GM19240 (cell line): Measurements from ENCODE around the gene PLA2G4D.

Experiments
- DNase-seq: peaks from one replicate; pipeline ENCODE4 v3.0.0; 2011; ENCODE audit warnings: low spot score; ENCODE audit not compliant: insufficient read length

The PLA2G4D gene

DNA sequence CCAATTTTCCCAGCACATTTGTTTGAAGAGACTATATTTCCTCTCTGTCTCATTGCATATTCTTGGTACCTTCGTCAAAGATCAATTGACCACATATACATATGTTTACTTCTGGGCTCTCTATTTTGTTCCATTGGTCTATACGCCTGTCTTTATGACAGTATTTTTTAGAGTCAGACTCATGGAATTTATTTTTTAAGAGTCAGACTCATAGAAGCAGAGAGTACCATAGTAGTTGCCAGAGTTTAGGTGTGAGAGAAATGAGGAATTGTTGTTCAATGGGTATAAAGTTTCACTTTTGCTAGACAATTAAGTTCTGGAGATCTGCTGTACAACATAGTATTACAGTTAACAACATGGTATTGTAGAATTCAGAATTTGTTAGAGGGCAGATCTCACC is 35.0 kb upstream of the PLA2G4D start:
- no peak for DNase-seq

DNA sequence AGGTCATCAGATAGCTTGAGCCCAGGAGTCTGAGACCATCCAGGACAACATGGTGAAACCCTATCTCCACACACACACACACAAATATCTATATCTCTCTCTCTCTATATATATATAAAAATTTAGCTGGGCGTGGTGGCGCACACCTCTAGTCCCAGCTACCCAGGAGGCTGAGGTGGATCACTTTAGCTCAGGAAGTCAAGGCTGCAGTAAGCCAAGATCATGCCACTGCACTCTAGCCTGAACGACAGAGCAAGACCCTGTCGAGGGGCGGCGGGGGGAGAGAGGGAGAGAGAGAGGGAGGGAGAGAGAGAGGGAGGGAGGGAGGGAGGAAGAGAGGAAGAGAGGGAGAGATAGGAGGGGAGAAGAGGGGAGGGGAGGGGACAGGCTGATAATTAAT is 34.1 kb upstream of the PLA2G4D start:
- no peak for DNase-seq

DNA sequence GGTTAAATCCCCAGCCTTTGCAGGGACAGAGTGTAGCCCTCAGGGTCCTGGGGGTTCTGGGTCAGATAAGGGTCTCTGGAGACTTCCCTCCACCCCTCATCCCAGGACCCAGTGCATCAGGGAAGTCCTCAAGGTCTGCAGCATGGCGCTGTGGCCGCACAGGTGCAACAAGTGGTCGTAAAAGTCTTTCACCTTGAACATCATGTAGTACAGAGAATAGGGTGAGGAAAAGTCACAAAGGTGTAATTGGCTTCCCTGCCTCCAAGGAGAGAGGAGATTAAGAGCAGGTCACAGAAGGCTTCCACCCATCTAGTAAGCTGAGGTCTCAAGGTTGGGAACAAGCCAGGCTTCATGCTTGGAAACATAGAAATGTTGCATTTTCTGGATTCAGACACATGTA is 29.2 kb upstream of the PLA2G4D start:
- no peak for DNase-seq

DNA sequence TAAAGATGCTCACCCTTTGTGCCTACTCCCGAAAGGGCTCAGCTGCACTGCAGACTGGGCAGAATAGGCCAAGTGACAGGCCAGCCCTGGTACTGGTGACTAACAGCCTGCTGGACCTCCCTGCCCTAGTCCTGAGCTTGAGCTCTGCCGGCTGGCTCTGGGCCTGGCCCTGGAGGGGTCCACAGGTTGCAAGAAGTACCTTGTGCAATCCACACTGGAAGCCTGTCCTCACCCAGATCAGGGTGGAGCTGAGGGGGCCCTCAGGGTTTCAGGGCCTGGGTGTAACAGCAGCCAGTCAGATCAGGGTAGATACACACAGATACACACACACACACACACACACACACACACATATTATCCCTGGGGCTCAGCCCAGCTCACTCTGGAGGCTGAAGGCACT is 27.3 kb upstream of the PLA2G4D start:
- no peak for DNase-seq

DNA sequence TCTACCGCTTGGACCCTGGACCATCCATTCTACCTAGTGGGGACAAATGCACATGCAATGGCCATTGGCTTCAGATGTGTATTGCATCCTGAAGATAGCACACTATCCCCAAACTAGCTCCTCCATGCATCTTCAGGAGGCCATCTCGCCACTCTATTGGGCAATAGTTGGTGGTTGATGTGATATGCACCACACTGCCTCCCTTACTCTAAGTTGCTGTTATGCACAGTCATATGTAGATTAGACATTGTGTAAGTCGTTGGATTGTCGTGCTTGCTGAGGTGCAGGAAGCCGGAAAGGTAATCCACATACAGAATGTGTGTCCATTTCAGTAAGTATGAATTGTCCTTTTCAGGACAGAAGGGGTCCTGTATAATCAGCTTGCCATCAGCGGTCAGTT is 26.7 kb upstream of the PLA2G4D start:
- no peak for DNase-seq

DNA sequence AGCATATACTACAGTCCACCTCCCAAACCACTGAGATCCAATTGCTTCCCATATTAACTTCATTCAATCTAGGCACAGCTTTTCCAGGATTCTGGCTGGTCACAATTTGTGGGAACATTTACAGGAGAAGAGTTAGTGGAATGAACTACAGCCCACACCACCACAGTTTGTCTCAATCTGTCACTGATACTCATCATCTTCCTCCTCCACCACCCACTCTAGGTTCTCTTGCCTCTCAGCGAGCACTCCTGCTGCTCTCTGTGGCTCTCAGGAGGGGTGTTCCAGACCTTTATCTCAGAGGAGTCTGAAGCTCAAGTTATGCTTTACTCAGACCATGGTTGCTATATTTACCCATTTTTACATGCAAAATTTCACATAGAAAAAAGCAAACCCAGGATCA is 25.9 kb upstream of the PLA2G4D start:
- no peak for DNase-seq

DNA sequence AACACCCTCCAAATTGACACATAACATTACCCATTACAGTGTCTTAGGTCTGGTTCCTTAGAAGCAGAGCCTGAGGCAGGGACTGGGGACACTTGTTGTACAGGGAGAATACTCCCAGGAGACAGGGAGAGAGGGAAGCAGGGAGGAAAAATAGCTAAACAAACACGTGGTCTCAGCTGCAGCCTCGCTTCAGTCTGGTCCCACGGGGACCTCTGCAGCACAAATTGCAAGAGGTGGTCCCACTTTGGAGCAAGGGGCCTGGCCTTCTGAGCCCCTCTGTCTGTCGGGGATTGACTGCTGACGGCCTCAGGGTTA is 25.0 kb upstream of the PLA2G4D start:
- no peak for DNase-seq

DNA sequence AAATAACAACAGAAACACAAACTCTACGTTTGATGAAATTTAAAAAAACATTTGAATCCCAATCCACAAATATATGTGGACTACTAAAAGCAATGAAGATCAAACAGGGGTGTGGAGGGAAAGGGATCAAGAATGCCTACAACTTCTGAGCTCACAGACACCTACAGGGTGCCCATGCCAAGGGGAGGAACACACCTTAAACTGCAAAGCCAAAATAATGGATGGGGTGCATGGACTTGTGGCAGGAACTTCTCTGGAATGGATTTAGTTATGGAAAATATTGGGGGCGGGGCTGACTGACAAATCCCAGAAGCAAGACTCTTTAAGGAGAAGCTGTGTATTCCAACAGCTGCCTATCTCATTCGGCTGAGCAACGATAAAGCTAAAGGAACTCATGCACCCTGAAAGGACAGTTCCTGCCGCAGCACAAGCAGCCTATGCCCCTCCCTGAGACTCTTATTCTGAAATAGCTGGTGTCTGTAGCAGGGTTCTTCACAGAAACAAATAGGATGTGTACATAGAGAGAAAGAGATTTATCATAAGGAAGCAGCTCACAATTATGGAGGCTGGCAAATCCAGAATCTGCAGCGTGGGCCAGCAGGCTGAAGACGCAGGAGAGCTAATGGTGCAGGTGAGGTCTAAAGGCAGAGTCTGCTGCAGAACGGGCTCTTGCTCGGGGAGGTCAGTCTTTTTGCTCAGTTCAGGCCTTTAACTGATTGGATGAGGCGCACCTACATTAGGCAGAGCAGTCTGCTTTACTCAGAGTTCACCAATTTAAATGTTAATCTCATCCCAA is 24.5 kb upstream of the PLA2G4D start:
- DNase-seq = no peak

DNA sequence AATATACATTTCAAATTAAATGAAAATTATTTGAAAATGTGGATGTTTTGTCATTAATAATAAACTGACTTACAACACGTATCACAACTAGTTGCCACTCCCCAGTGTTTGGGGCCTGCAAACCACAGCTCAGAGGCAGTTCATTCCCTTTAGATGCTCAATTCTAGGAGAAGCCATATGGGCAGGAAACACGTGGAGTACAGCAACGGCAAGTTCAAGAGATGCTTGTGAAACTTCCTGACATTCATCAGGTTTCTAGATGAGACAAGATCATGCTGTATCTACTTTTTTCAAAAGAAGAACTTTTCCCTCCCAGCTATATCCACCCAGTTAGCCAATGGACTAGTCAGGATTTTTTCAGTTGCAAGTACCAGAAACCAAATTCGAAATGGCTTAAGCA is 17.6 kb upstream of the PLA2G4D start:
- DNase-seq = no peak

DNA sequence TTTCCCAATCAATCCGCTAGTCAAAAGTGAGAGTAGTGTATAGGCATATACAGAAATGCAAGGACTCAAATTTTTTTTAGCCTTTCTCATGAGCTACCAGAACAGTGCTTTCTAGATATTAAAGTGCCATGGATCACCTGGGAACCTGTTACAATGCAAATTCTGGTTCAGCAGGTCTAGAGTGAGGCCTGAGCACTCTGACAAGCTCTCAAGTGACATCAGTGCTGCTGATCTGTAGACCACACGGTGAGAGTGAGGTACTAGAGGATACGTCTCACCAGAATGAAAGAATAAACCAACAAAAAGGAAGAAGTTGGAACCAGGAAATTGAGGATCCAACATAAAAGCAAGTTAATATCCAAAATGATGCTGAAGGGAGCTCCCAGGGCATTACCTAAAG is 16.0 kb upstream of the PLA2G4D start:
- DNase-seq = no peak

DNA sequence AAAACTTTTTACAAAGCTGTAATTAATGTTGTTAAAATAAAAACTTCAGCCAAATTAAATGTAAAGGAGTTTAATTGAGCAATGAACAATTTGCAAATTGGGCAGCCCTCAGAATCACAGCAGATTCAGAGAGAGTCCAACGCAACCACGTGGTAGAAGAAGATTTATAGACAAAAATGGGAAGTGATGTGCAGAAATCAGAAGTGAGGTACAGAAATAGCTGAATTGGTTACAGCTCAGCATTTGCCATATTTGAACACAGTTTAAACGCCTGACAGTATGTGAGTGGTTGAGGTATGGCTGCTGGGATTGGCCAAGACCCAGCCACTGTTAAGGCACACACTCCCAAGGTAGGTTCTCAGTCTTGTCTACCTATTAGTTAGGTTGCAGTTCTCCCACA is 14.4 kb upstream of the PLA2G4D start:
- DNase-seq = no peak

DNA sequence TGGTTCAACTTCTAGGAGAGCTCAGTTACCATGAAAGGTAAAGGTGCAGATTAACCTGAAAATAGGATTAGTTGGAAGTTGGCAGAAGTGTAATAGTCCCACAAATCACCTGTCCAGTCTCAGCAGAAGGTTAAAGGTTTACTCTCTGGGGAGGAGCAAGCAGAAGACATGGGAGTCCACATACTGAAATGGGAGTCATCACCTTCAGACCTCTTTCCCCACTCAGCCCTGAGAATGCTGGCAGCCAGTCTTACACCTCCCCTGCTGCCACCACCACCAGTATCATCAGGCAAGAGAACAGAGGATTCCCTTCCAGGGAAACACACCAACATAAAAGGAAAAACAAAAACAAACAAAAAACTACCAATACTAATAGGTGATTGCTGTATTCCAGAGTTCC is 13.8 kb upstream of the PLA2G4D start:
- no peak for DNase-seq

DNA sequence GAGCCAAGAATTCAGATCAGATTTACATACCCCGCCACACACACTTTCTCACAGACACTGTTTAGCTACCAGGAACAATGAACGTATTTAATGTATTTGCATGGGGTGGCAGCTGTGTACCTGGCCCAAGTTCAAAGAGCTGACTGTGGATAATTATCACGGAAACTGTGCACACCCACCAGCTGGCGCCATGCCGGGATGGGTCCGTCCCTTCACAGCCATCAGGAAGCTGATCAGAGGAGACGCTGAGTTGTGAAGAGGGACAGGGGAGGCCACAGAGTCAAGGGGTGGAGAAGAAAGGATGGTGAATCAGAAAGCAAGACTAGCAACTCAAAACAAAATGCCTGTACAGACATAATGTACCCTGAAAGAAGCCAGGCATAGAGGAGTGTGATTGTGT is 13.1 kb upstream of the PLA2G4D start:
- DNase-seq = no peak

DNA sequence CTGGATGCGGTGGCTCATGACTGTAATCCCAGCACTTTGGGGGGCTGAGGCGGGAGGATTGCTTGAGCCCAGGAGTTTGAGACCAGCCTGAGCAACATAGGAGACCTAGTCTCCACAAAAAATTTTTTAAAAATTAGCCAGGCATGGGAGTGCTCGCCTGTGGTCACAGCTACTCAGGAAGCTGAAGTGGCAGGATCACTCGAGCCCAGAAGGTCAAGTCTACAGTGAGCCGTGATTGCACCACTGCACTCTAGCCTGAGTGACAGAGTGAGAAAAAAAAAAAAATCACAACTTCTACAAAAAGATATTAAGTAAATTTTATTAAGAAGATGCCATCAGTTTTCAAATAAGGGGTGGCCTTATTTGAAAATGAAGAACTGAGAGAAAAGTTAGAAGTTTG is 11.9 kb upstream of the PLA2G4D start:
- DNase-seq = no peak

DNA sequence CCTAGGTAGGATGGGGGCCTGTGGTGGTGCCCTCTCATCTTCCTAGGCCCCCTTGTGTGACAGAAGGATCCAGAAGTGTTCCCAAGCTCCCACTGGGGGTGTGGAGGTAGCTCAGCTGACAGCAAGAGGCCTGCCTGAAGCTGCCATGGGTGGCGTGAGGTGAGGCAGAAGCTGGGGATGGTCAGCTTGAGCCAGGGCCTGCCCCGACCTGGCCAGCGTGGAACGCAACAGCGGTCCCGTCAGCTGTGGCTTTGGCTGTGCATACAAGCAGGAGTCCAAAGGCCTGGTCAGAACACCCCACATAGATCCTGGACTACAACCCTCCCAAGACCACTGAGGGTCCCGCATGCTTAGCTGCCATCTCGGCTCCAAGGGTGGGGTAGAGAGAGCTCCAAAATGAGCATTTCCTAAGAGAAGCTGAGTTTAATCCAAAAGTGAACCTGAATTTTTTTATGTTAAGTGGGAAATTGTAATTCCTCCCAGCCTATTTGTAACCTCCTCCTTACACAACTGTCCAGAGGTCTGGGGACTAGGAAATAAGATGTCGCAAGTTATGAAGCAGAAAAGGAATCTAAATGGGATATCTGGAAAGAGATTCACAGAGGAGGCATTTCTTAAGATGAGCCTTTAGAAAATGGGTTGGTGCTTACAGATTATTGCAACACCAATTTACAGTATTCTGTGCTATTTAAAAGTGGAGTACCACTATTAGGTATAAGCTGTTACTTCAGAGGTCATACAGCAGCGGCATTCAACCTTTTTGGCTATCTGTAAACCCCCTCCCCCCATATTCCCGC is 9.9 kb upstream of the PLA2G4D start:
- DNase-seq = no peak

DNA sequence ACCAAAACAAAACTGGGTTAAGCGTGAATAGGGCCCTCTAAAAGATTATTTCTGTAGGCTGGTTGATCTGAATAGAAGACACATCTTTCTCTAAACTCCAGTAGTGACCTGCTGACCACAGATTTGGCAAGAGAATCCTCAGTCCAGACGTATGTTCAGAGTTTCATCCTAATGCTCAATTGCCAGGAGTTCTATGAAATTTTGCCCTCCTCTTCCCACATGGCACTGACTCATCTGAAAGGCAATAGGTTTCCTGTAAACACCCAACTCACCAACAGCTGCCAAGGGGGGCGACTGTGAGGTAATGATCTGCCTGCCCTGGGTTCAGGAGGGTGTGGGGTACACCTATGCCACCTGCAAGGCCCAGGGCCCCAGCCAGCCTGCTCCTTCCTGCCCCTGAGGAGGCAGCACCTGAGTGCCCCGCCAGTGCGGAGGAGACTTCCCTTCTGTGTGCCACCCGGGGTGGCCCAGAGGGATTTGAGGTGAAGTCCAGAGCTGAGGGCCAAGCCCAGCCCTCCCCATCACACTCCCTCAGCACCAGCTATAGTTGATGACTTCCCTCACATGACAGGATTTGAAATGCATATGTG is 8.4 kb upstream of the PLA2G4D start:
- DNase-seq = no peak

DNA sequence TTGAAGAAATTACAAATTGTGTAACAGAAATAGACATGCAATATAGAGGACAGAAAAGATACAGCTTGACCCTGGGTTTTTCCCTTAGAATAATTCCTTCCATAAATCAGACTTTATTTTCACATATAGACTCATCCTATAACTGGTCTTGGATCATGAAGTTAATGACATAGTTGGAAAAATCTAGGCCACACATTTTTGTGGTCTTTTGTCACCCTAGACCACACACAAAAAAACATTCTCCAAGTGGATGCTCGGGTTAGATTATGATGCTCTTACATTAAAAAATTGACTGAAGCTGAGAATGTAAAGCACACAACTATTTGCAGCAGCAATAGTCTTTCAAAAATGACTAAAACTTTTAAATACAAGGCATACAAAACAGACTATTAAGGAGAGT is 7.5 kb upstream of the PLA2G4D start:
- DNase-seq = no peak

DNA sequence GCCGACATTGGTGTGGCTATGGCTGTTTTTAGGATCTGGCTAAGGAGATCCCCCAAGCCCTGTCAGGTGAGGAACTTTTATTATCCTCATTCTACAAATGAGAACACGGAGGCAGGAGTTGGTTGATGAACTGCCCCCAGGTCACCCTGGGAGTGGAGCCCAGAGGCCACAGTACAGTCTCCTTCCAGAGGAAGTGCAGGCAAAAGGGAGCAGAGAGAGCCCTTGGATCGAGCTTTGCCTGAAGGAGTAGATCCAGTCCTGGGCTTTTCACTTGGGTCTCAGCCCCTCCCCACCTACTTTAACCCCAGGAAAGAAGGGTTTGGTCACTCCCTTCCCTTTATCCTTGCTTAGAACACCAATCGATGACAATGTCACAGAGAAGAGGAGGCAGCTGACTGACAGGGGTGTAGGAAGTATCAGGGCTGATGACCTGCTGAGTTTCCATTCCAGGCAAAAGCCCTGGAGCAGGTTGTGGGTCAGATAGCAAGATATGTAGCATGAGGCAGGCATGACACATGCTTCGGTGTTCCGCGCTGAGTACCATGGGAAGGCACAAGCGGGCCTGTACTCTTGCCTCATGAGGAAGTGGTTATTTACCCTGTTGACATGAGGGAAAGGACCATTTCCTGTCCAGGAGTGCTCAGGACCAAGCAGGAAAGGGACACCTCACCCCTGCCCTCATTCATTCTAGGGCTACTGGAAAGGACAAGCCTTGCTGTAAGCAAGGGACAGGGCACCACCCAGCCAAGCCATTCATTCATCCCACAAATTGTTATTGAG is 5.8 kb upstream of the PLA2G4D start:
- DNase-seq = no peak

DNA sequence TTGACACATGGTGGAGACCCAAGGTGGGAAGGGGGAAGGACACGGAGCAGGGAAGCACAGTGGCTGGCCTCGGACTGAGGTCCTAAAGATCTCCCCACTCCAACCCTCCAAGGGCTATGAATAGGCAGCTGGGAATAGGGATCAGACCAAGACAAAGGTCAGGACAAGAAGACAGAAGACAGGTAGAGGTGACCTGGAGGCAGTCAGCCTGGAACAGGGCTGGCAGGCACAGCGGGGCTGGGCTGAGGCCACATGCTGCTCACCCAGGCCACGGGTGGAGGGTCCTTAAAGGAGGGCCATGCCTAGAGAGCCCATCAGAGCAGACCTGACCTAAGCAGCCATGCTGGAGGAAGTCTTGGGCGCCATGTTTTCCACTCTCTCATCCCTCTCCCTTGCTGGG is 2.7 kb upstream of the PLA2G4D start:
- DNase-seq = no peak

DNA sequence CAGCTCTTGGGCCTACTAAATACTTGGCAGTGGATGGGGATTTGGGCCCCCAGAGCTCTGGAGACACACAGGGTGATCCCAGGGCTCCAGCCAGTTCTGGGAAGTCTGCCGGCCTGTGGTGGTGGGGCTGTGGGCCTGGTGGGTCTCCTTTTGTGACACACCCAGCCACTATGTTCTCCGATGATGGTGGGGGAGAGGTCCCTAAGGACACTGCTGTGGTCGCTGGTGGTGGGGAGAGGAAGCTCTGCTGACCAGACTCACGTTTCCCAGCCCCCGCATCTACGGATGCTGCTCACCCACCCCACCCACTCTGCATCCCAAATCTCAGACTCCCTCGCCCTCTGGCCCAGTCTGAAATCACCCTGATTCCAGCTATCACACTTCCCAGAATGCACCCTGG is 396 bp downstream of the PLA2G4D start:
- DNase-seq = no peak

DNA sequence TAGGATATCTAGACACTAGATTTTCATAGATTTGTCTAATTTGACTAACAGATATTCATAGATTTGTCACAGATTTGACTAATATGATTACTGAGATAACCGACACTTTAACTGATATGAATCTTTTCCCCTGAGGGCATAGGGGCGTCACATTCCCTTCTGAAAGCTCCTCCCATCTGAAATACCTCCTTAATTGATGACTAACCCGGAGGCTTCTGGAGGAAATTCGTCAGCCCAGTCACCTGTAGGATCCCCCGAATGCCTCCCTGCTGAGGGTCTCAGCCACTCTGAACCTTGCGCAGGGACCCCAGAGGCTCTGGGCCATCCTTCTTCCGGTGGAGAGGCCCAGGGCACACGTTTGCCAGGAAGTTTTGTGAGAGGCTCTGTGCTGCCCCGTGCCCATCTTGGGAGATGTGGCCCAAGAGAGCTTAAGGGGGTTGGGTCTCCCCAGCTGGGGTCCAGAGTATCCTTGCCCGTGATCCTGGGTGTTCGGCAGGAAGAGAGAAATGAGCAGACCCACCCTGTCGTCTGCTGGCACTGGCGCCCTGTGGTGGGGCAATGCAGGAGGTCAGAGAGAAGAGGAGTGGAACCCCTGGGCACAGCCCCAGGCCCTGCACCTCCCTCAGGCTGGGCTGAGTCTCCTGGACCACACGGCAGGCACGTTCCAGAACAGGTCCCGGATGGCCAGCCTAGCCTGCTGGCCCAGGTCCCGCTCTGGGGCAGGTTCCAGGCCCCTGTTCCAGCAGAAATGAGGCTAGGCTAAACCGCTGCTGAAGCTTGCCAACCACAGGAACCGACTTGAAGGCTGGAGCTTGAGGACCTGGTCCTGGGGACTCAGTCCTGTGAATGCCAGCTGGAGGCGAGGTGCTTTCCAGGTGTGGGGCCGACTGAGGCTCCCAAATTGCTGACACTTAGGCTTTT is 1.7 kb downstream of the PLA2G4D start:
- no peak for DNase-seq
